Endothelial cell (in vitro differentiated cells): ENCODE results near the gene CPE. TPM values are rescaled to one million over a fixed set of nuclear protein-coding genes. Genes with fewer than 3 reads are reported as not detected.

Source experiments
- DNase-seq: peaks from one replicate; pipeline ENCODE4 v3.0.0; 2021; ENCODE audit warnings: low spot score
- H3K27ac Mint-ChIP-seq: one replicate; pipeline ENCODE4 v1.8.0; 2021; ENCODE audit warnings: mixed read lengths, inconsistent platforms; ENCODE audit not compliant: unreplicated experiment
- H3K27me3 Mint-ChIP-seq: one replicate; pipeline ENCODE4 v1.8.0; 2021; ENCODE audit warnings: mild to moderate bottlenecking, moderate library complexity, mixed read lengths, inconsistent platforms; ENCODE audit not compliant: unreplicated experiment
- H3K36me3 Mint-ChIP-seq: one replicate; pipeline ENCODE4 v1.8.0; 2021; ENCODE audit warnings: mild to moderate bottlenecking, low read depth, mixed read lengths, inconsistent platforms; ENCODE audit not compliant: unreplicated experiment
- H3K4me1 Mint-ChIP-seq: one replicate; pipeline ENCODE4 v1.8.0; 2021; ENCODE audit warnings: mild to moderate bottlenecking, mixed read lengths, inconsistent platforms; ENCODE audit not compliant: unreplicated experiment
- H3K4me3 Mint-ChIP-seq: one replicate; pipeline ENCODE4 v1.8.0; 2021; ENCODE audit warnings: mild to moderate bottlenecking, mixed read lengths, inconsistent platforms; ENCODE audit not compliant: unreplicated experiment
- H3K9me3 Mint-ChIP-seq: one replicate; pipeline ENCODE4 v1.8.0; 2021; ENCODE audit warnings: mixed read lengths, inconsistent platforms; ENCODE audit not compliant: unreplicated experiment
- CTCF ChIP-seq: fragments of 200-600 bp; sonication (generic); IDR thresholded peaks from one replicate; pipeline ENCODE4 v1.5.0; 2021; ENCODE audit warnings: antibody characterized with exemption; ENCODE audit not compliant: unreplicated experiment
- total RNA-seq: library from RNA; stranded (reverse); fragmentation: NEBNext Ultra II Directional; extraction: Animal tissue kit (Norgen Biotek cat#: 25700); gene quantifications from one replicate; pipeline ENCODE4 v1.2.1, GENCODE V29; 2021; ENCODE audit not compliant: unreplicated experiment

CPE gene
- total RNA-seq, 1 donor from 2014 or later = 2.3 TPM

- no peaks in the 10 kb centered on the region for H3K4me1 Mint-ChIP-seq
- H3K27me3 Mint-ChIP-seq = peaks cover 2% of the 10 kb centered on the region
- H3K4me3 Mint-ChIP-seq = no peak overlapping the region
- TF ChIP-seq CTCF = no peak
- H3K36me3 Mint-ChIP-seq = no peaks in the 10 kb centered on the region
- no peak overlapping the region for H3K27ac Mint-ChIP-seq
- no peaks in the 10 kb centered on the region for H3K9me3 Mint-ChIP-seq
- DNase-seq = no peak
Observed at GRCh38 chr4:165426331-165426730, 47.5 kb downstream of the CPE start.

DNA sequence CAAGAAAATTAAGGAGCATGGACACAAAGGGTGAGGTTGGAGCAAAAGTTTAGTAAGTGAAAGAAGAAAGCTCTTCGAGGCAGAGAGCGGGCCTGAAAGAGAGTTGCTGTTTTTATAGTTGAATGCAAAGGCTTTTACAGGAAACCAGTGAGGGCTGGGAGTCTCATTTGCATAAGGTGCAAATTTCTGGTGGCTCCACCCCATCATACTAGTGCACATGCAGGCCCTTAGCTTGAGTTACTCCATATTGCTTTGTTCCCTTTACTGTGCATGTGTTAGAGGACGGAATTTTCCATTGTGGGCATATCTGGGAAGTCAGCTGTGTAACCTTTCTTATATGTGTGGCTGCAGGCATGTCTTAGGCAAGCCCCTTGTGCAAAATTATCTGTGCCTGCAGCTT lies 48.0 kb downstream of the CPE start:
- H3K9me3 Mint-ChIP-seq = no peaks in the 10 kb centered on the region
- H3K27me3 Mint-ChIP-seq = peaks cover 2% of the 10 kb centered on the region
- H3K27ac Mint-ChIP-seq = no peak overlapping the region
- no peak for DNase-seq
- H3K4me3 Mint-ChIP-seq = no peak overlapping the region
- H3K36me3 Mint-ChIP-seq = no peaks in the 10 kb centered on the region
- TF ChIP-seq CTCF = no peak
- no peaks in the 10 kb centered on the region for H3K4me1 Mint-ChIP-seq

GRCh38 chr4:165428957-165429356 lies 50.1 kb downstream of the CPE start:
- Mint-ChIP-seq H3K27me3 (peaks cover 2% of the 10 kb centered on the region), H3K4me1 (no peaks in the 10 kb centered on the region), H3K27ac (no peak overlapping the region), H3K9me3 (no peaks in the 10 kb centered on the region), H3K4me3 (no peak overlapping the region), H3K36me3 (no peaks in the 10 kb centered on the region)
- no peak for DNase-seq
- TF ChIP-seq CTCF = no peak

GRCh38 chr4:165433529-165433928 lies 54.7 kb downstream of the CPE start:
- H3K27ac Mint-ChIP-seq = no peak overlapping the region

GRCh38 chr4:165437691-165438090 lies 58.9 kb downstream of the CPE start:
- Mint-ChIP-seq H3K9me3 (no peaks in the 10 kb centered on the region), H3K36me3 (no peaks in the 10 kb centered on the region), H3K27me3 (no peaks in the 10 kb centered on the region), H3K4me1 (no peaks in the 10 kb centered on the region), H3K4me3 (no peak overlapping the region), H3K27ac (no peak overlapping the region)
- no peak for DNase-seq
- no peak for TF ChIP-seq CTCF

More at GRCh38 chr4:165433529-165433928, 54.7 kb downstream of the CPE start:
- no peak for TF ChIP-seq CTCF
- H3K4me1 Mint-ChIP-seq = no peaks in the 10 kb centered on the region
- no peaks in the 10 kb centered on the region for H3K36me3 Mint-ChIP-seq
- H3K9me3 Mint-ChIP-seq = no peaks in the 10 kb centered on the region
- DNase-seq = no peak
- H3K27me3 Mint-ChIP-seq = no peaks in the 10 kb centered on the region
- H3K4me3 Mint-ChIP-seq = no peak overlapping the region
